GM20431 (cell line): ENCODE measurements around the gene VEGFA.

Experiments used
- in situ Hi-C: fragments of 300-500 bp; cut with MseI, MboI; formaldehyde crosslinking; loops from one replicate; pipeline ENCODE4 v1.15.0; 2020; ENCODE audit warnings: low sequenced_read_pairs; ENCODE audit not compliant: unreplicated experiment

VEGFA gene

DNA sequence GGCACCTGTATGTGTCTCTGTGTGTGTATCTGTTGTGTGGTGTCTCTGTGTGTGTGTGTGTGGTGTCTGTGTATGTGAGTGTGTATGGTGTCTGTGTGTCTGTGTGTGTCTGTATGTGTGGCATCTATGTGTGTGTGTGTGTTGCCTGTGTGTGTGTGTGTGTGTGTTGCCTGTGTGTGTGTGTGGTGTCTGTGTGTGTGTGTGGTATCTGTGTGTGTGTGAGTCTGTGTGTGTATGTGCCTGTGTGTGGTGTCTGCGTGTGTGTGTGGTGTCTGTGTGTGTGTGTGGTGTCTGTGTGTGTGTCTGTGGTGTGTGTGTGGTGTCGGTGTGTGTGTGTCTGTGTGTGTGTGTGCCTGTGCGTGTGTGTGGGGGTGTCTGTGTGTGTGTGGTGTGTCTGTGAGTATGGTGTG lies 31.7 kb upstream of the VEGFA start:
- in situ Hi-C loops: no loop called here

DNA sequence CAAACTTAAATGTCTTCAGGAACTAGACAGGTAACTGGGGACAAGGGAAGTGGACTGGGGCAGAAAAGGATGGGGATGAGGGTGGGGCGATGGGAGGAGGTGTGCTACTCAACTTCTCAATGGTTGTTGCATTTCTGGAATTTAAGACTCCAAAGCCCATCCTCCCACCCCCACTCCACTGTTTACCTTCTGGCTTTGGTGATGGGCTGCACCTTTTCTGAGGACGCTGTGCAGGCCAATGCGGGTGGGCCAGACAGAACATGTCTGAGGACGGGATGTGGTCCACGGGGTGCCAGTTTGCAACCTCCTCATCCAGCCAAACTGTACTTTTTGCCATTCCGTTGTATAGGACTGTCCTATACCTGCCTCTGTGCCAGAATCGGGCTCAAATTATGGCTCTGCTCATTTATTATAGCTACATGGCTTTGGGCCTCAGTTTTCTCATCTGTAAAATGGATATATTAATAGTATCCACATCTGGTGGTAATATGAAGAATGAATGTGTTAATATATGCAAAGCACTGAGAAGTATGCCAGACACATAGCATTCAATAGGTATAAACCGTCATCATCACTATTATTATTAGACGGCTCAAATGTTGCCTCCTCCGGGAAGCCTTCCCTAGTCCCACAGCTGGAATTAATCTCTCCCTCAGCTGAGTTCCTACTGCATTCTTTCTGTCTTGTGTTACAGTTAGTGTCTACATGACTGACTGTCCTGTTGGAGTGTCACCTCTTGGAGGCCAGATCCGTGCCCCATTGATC lies 31.0 kb upstream of the VEGFA start:
- in situ Hi-C loops: no loop called here

DNA sequence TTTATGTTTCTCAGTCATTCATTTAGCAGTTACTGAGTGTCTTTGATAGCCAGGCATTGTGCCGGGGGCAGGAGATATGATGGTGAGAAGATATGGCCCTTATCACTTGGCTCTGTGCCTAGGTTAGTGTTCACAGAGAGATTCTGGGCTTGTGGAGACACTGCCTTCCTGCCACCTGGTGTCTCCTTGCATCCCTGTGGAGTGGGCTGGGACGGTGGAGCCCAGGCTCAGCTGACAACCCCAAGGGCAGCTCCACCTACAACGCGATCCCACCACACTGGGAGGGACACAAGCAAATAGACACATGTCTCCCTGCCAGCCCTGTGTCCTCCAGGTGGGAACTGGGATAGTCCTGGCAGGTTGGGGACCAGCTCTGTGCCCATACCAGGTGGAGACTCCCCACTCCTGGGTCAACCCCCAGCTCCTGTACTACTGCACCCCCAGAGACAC lies 30.3 kb upstream of the VEGFA start:
- in situ Hi-C loops: no loop called here

DNA sequence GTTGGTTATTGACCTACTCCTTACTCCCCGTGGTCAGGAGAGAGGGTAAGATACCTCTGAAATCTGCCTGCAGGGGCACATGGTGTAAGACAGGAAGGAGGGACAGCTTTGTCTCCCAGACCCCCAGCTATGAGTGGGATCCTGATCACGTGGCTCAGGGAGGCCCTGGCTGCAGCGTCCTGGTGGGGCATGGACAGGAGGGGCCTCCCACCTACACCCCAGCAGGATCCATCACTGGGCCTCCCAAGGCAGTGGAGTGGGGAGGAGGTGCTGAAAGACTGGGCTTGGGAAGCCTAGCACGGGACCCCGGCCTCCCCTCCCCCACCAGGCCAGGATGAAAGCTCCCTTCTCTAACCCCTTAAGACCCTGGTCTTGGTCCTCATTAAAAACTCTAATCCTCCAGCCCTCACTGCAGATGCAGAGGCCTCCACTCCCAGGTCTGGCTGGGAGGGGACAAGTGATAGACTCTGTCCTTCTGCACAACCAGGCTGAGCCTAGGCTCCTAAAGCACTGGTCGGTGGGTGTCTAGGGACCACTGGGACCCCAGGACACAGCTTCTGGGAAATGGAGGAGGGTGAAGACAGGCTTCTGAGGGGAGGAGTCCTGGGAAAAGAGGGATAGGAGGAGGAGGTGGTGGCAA lies 29.6 kb upstream of the VEGFA start:
- in situ Hi-C loops: no loop called here

DNA sequence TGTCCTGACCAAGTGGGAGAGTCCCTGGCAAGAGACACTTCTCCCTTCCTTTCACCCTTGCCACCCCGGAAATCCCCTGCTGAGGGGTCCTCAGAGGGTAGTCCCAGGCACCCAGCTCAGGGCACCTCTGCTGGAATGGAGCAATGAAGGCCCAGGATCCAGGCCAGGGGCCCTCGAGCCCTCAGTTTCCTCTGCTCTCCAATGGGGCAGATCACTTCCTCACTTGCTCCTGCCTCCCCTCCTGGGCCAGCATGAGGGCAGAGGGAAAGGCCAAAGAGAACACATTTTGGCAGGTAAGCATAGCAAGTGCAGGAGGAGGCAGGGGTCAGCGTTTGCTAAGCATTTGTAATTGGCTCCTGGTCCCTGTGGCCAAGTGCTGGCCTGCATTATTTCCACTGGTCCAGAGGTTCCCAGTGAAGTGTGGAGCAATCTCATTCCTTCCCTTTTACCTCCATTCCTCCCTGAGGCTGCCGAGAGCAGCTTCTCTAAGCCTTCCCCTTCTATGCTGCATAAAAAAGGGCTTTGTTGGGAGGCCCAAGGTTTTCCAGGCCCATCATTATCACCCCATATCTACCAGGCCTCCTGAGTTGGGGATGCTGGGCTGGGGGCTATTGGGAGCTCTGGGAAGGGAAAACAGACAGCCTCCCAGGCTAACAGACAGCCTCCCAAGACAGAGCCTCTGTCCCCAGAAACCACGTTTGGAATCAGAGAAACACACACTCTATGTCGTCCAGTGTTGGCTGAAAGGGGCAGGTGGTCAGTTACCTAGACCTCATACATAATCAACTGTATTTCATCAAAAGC lies 28.8 kb upstream of the VEGFA start:
- in situ Hi-C loops: no loop called here

DNA sequence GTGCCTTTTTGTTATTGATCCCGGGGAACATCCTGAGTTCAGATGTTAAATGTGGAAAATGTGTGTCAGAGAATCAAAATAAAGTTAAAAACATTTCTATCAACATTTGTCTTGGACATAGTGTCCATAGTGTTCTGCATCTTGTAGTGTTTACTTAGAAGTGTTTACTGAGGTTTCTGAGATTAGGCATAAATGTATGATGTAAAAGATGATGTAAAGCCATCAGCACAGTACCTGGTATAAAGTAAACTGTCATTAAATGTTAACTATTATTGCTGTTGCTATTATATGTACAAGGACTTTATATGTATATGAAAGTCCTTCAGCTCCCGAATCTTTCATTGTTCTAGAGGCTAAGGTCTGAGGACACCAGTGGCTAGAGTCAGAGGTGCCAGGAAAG lies 28.2 kb upstream of the VEGFA start:
- in situ Hi-C loops: no loop called here

DNA sequence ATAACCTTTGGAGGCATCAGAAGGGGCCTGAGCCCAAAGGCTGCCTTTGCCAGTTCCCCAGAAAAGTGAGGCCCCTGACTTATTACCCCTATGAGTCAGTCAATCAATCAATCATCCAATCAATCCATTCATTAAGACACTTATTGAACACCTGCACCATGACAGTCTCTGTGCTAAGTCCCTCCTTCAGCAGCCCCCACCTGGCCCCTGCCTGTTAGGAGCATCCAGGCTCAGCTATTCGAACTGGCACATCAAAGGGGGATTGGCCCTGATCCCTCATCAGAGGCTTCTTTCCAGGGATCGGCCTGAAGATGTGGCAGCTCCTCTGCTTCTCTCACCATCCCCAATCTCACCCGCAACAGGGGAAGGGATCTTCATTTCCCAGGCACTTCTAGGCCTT lies 27.7 kb upstream of the VEGFA start:
- in situ Hi-C loops: no loop called here

DNA sequence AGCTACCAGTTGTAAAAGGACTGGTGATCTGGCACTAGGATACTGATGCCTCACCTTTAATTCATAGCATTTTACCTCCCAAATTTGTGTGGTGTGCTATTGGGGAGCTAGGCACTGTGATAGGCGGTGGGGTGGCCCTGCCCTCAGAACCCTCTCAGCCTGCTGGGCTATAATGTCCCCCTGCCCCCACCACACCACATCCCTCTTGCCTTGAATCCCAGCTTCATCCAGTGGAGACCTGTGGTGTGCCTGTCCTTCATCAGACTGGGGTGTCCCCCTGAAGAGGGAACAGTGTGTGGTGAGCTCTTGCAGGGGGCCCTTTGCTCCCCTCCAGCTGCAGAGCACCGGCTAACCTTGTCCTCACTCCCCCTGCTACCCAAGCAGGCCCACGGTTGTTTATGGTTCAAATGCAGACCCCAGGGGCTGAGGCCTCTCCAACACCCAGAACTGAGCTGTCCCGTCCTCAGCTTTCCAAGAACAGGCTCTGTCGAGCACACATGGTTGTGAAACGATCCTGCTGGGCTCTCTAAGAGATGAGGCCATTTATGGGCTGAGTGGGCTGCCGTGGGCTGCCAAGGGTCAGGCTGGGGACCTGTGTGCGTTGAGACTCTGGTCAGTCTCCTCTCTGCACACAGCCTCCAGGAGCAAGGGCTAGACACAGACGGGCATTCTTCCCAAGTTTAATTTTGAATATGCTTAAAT lies 26.9 kb upstream of the VEGFA start:
- in situ Hi-C loops: no loop called here

DNA sequence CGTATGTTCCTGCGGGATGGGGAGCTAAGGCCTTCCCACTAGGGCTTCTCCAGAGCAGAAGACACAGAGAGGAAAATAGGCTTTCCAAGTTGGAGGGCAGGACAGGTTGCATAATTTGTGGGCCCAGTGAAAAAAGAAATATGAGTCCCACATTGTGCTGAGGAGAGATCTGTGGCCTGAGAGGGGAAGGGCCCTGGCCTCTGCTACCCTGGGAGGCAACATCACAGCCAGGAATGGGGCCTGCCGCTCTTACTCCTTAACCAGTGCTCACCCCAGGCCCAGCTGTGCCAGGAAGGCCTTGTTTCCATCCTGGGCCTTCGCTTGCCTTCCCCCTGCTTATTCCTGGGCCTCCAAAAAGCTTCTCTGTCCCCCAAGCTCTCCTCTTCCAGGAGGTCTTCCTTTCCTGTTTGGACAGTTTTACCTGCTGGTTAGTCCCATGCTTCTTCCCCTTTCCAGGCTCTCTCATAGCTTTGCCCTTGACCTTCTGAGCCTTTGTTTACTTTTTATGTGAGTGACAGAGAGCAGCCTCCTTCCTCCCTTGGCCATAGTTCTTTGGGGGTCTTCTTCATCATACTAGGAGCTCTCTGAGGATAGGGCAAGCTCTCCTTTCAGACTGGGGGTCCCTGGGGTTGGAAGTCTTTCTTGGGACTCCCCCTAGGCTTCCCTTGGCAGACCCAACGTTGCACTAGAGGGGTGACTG lies 26.2 kb upstream of the VEGFA start:
- in situ Hi-C loops: no loop called here

DNA sequence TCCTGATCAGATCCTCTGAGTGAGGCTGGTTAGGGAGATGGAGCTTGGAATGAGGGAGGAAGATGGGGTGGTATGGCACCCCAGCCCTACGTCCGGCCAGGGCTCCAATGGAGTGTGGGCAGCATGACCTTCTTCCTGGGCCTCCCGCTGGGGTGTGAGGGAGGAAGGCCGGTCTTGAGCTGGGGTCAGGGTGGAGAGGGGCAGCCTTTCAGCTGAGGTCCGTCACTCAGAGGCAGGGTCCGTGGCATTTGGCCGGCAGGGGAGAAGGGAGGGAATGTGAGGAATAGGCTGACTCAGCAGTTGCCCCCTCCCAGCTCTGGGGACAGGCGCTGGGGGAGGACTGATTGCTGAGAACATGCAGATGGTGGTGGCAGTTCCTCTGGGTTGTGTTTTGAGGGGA lies 25.5 kb upstream of the VEGFA start:
- in situ Hi-C loops: no loop called here

DNA sequence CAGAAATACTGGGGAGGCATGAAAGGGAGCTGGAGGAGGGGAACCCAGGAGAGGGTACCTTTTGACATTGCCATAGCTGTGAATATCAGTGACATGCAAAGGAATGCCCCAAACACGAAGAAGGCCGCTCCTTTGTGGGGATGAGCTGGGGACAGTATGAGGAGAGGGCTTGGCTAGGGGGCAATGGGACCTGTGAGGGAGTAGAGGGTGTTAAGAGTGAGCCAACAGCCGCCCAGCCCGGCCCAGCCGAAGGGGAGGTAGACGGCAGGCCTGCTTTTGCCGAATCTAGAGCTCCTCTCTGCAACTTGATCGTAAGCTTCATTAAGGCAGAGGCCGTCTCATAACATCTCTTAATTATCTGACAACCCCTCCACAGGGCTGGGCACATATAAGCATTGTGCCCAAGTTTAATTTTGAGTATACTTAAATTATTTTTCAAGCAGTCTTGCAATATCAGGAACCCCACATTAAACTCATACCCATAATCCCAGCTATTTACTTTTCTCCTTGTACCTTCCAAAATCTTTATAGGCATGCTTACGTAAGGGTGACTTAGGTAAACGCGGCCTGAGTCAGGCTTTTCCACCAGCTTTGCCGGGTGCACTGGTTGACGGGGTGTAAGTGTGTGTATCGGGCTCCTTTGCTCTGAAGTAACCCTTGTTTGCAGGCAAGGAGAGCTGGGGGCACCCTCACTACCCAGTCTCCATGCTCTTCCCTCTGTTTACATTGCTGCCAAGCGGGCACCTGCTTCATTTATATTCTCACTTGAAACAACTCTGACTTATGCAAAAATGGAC lies 24.9 kb upstream of the VEGFA start:
- in situ Hi-C loops: no loop called here

DNA sequence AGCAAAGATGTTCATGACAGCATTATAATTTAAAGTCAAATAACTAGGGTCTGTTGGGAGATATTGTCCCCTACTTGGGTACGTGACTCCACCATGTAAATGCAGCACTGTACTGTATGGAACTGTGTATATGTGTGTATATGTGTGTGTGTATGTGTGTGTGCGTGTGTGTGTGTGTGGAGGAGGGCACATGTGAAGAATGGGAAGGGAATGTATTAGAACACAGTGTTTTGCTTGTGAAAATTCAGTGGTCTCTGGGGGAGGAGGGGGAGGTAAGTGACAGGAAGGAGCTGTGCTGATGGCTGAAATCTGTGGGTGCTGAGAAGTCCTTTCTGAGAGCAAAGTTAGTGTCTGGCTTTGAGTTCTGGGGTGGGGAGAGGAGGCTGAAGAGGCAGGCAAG lies 23.9 kb upstream of the VEGFA start:
- in situ Hi-C loops: no loop called here

DNA sequence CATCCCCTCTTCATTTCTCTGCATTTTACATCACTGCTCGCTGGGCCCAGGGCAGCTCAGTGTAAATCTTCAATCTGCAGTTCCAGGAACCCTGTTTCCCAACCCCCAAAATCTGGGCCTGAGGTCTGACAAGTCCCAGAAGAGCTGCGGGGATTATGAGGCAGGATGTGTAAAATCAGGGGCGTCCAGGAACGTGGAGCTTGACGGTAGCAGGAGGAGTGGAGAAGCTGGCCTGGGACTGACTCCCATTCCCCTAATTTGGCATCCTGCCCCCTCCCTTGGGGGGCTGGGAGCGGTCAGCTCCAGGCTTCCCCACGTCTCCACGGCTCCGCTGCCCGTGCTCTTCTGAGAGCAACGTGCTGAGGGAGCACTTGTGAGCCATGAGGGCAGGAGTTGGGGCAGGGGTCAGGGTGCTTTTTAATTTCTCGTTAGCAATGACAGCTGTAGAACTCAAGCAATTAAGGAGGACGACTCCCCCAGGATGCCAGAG lies 23.4 kb upstream of the VEGFA start:
- in situ Hi-C loops: no loop called here

DNA sequence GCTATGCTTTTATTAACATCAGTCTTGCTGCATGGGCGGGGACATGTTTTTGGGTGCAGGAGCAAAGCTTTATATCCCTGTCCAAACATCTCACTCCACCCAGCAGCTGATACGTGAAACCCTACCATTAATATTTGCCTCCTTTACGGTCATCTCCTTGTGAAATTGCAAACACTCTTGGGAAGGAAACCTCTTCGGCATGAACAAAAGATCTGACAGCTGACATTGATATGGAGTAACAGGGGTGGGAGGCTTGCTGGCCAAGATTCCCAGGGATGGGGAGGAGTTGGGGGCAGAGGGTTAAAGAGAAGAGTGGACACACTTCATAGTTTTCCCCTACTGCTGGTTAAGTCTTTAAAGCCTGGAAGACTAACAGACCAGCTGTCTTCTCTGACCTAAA lies 22.2 kb upstream of the VEGFA start:
- in situ Hi-C loops: no loop called here

DNA sequence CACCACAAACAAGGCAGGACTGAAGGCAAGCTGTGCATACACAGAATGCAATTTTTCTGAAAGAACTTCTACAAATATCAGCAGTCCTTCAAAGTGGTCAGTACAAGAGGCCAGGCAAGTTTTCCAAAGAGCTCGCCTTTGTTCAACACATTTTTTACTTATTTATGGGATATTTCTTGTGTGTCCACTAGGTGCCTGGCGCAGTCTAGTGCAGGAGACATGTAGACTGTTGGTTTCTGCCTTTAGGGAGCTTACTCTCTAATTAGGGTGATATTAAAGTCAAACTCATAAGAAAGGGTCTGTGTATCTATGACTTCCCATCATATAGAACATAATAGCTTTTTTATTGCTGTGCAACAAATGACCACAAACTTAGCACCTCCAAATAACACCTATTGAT lies 21.2 kb upstream of the VEGFA start:
- in situ Hi-C loops: no loop called here

DNA sequence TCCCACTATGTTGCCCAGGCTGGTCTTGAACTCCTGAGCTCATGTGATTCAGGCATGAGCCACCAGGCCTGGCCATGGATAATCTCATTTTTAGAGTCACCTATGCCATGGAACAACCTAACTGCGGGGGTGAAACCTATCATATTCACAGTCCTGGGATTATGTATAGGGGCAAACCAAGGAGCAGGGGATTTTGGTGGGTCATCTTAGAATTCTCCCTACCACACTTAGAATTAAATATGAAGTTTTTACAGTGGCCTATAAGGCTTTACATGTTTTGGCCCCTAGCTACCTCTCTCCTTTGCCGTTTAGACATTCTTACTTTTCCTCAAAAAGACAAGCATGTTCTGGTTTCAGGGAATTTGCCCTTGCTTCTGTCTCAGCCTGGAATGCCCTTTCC lies 20.6 kb upstream of the VEGFA start:
- in situ Hi-C loops: no loop called here

DNA sequence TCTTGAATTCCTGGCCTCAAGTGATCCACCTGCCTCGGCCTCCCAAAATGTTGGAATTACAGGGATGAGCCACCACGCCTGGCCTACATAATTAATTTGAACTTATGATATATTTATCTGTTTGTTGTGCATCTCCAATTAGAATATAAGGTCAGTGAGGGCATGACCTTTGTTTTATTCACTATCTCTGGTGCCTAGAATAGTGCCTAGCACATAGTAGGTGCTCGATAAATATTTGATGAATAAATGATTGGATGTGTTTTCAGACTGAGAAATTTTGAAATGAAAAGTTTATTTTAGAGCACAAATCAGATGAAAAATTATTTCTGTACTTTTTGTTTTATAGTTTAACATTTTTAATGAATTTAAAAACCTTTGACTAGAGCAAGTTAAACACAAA lies 19.4 kb upstream of the VEGFA start:
- in situ Hi-C loops: loop anchor here (10.0 kb wide), 1 partner anchor 86 kb away; no protein-coding TSS in a partner anchor

DNA sequence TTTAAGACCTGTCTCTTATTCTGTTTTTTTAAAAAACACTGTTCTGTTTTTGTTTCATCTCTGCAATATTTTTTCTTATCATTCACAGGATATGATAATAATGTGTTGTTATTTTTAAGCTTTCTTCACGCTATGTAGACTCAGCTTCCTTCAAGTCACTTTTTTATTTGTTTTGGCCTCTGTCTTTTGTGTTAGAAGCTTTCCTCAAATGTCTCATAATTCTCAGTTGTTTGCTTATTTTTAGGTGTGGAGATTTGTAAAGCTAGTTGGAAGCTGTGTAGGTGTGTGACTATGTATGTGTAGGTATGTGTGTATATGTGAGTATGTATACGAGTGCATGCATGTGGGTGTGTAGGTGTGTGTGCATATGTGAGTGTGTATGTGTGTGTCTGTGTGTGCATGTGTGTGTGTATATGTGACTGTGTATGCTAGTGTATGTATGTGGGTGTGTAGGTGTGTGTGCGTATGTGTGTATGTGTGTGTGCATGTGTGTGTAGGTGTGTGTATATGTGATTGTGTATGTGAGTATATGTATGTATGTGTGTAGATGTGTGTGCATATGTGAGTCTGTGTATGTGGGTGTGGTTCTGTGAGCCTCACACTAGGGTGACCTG lies 16.3 kb upstream of the VEGFA start:
- in situ Hi-C loops: loop anchor here (10.0 kb wide), 1 partner anchor 89 kb away; no protein-coding TSS in a partner anchor
